Fibroblast of the aortic adventitia (primary cell): ENCODE results near the gene STIM1. TPM values are rescaled to one million over a fixed set of nuclear protein-coding genes. Genes with fewer than 3 reads are reported as not detected.

Source experiments
- DNase-seq: peaks from one replicate; pipeline ENCODE4 v3.0.0-alpha.2; 2010; ENCODE audit warnings: low read depth
- H3K4me3 ChIP-seq: 2 replicates; pipeline ENCODE4 v1.5.1; 2011; ENCODE audit warnings: low read depth, mild to moderate bottlenecking, control low read depth, low read length, moderate library complexity
- CTCF ChIP-seq: IDR thresholded peaks from 2 replicates; pipeline ENCODE4 v1.5.1; 2011; ENCODE audit warnings: mild to moderate bottlenecking, low read length, control low read depth, inconsistent platforms; ENCODE audit not compliant: insufficient read depth
- total RNA-seq: library from RNA; depleted of rRNA; stranded (reverse); fragments of >200 nt; gene quantifications from 2 replicates; pipeline ENCODE4 v1.2.3, GENCODE V29; 2012; ENCODE audit warnings: low replicate concordance

The STIM1 gene
- total RNA-seq, 1 donor: 21.6 TPM

- DNase-seq: no peak
- TF ChIP-seq CTCF: no peak
- no peak overlapping the region for H3K4me3 ChIP-seq
These were observed 46.0 kb downstream of the STIM1 start for GRCh38 chr11:3901249-3902025.

DNA sequence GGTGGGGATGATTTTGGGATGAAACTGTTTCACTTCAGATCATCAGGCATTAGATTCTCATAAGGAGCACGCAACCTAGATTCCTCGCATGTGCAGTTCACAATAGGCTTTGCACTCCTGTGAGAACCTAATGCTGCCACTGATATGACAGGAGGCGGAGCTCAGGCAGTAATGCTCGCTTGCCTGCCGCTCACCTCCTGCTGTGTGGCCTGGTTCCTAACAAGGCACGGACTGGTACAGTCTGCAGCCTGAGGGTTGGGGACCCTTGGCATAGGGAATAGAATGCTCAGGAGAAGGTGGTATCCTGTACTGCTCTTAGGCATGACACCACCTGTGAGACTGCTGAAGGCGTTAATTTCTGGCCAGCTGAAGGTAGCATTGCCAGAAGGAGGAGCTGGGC lies 47.0 kb downstream of the STIM1 start:
- H3K4me3 ChIP-seq: no peak overlapping the region
- TF ChIP-seq CTCF: no peak
- DNase-seq: no peak

DNA sequence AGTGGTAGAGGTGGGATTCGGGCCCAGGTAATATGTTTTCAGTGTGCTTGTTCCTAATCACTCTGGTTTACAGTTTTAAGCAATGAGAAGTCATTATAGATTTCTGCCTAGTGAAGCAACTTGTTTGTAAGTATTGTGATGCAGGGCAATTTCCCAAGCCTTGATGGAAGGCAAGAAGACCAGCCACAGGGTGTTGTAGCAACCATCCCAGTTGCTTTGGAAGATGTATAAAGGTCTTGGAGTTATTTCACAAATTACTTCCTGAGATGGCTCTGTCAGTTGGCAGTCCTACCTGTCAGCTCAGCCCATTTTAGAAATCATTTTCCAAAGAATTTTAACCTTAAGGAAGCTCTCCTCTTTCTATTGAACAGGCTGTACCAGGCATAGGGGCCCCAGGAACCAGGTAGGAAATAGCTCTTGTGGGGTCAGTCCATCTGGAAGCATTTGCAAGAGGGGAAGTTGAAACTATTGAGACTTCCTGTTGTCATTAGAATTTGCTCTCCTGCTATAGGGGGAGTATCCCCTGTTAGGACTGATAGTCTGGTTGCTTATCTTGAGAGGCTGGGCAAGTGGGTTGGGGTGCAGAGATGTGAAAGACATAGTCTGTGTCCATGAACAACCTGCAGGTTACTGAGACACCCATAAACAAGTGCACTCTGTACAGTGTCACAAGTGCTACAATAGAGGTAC lies 47.9 kb downstream of the STIM1 start:
- TF ChIP-seq CTCF: no peak
- no peak for DNase-seq
- no peak overlapping the region for H3K4me3 ChIP-seq

GRCh38 chr11:3904228-3904627 lies 48.8 kb downstream of the STIM1 start:
- no peak for DNase-seq
- no peak overlapping the region for H3K4me3 ChIP-seq
- TF ChIP-seq CTCF: no peak

- TF ChIP-seq CTCF: no peak
- peak; percentile 84 for DNase-seq
- H3K4me3 ChIP-seq: no peak overlapping the region
These were observed 49.9 kb downstream of the STIM1 start for GRCh38 chr11:3905080-3905953.

DNA sequence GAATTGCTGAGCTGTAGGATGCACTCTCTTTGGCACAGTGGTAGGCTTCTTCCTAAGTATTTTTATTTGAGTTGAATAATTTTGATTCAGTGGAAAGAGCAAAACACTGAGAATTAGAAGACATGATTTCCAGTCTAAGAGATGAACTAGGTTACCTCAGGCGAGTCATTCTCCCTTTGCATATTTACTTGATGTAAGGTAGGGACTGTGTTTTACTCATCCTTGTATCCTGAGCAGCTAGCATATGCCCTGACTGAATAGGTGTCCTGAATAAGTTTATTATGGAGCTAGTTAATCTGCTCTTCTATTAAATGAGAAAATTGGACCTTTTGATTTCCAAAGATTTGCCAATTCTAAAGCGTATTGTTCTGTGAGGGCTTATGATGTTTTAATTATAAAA lies 50.7 kb downstream of the STIM1 start:
- no peak for TF ChIP-seq CTCF
- H3K4me3 ChIP-seq: no peak overlapping the region
- no peak for DNase-seq
